HepG2 (cell line): ENCODE data around the gene HOXA5. TPM values are rescaled to one million over a fixed set of nuclear protein-coding genes. Genes with fewer than 3 reads are reported as not detected.
A peak's percentile ranks its signal among the peaks of the same experiment; 100 is the strongest.

ENCODE experiments used
- ATAC-seq: fragments of 200-7000 bp; cut with Tn5 transposase; 3 replicates; pipeline ENCODE4 v1.9.1; 2020; ENCODE audit warnings: mild to moderate bottlenecking, moderate library complexity
- BruUV-seq: library from RNA; stranded (reverse); fragments of 400-500 nt; replicated peaks from 2 replicates; lab custom pipeline; 2021; lab: Mats Ljungman, UMichigan
- CTCF ChIA-PET: fragments of 300-600 bp; formaldehyde crosslinking; extraction: SDS; loops from one replicate; lab custom pipeline; 2021; ENCODE audit warnings: low total read pairs, inconsistent platforms, low intra/inter-chr PET ratio; lab: Yijun Ruan, JAX
- POLR2A ChIA-PET: fragments of 350-600 bp; sonication (Branson Sonifier 250); formaldehyde crosslinking; loops from one replicate; lab custom pipeline; 2020; ENCODE audit warnings: antibody characterized with exemption, inconsistent platforms; lab: Yijun Ruan, JAX
- DNase-seq: peaks from one replicate; pipeline ENCODE4 v3.0.0-alpha.2; 2015; ENCODE audit warnings: low spot score
- FAIRE-seq: peaks from 3 replicates; lab custom pipeline; 2011; peaks lifted over from hg19 to GRCh38; lab: Jason Lieb, UNC
- H2AFZ ChIP-seq: one replicate; pipeline ENCODE4 v1.6.1; 2011; ENCODE audit warnings: low read length, inconsistent platforms
- H3K27ac ChIP-seq: fragments of 300-600 bp; 3 replicates; pipeline ENCODE4 v1.8.0; 2011; ENCODE audit warnings: mixed run types, mild to moderate bottlenecking, mixed read lengths, low read length, inconsistent platforms; ENCODE audit not compliant: insufficient read depth; ENCODE audit errors: extremely low read length
- H3K27me3 ChIP-seq, 2 experiments: fragments of 200-600 bp in 1 of 2; 2 replicates in 1 of 2; 3 replicates in 1 of 2; pipeline versions ENCODE4 v1.6.0 to v1.8.0; 2011; ENCODE audit warnings: low read length in 2 of 2, mild to moderate bottlenecking in 2 of 2, moderate library complexity in 2 of 2, inconsistent platforms in 1 of 2; ENCODE audit not compliant: insufficient read depth in 2 of 2, control insufficient read depth in 1 of 2
- H3K36me3 ChIP-seq, 2 experiments: fragments of 200-600 bp in 1 of 2; replicated peaks in 1 of 2; 2 replicates in 1 of 2; 3 replicates in 1 of 2; pipeline versions ENCODE4 v1.5.1 to v1.8.0; 2011; ENCODE audit warnings: low read length in 2 of 2, inconsistent platforms in 1 of 2; ENCODE audit not compliant: insufficient read depth in 2 of 2, control insufficient read depth in 1 of 2
- H3K4me1 ChIP-seq: 2 replicates; pipeline ENCODE4 v1.5.1; 2012; ENCODE audit warnings: low read length, inconsistent platforms; ENCODE audit not compliant: insufficient read depth
- H3K4me2 ChIP-seq: 2 replicates; pipeline ENCODE4 v1.6.0; 2011; ENCODE audit warnings: low read depth, low read length, inconsistent platforms
- H3K4me3 ChIP-seq, 3 experiments: fragments of 200-600 bp in 1 of 3; sonication (generic), shearing (Covaris generic) in 1 of 3; replicated peaks in 1 of 3; 2 replicates each; pipeline ENCODE4 v1.5.1; 2011 to 2016; ENCODE audit warnings: low read length in 3 of 3, inconsistent platforms in 2 of 3, low read depth in 2 of 3, mild to moderate bottlenecking in 2 of 3, control low read depth in 1 of 3, mixed read lengths in 1 of 3; ENCODE audit not compliant: insufficient read depth in 1 of 3
- H3K79me2 ChIP-seq: one replicate; pipeline ENCODE4 v1.6.1; 2011; ENCODE audit warnings: low read length, inconsistent platforms; ENCODE audit not compliant: insufficient read depth
- H3K9ac ChIP-seq: 2 replicates; pipeline ENCODE4 v1.6.0; 2011; ENCODE audit warnings: mild to moderate bottlenecking, low read depth, low read length, inconsistent platforms; ENCODE audit not compliant: insufficient read depth
- H3K9me3 ChIP-seq: 2 replicates; pipeline ENCODE4 v1.5.1; 2012; ENCODE audit warnings: mild to moderate bottlenecking, low read length
- H4K20me1 ChIP-seq: 2 replicates; pipeline ENCODE4 v1.6.0; 2011; ENCODE audit warnings: inconsistent platforms, mild to moderate bottlenecking, low read length, moderate library complexity; ENCODE audit not compliant: insufficient read depth
- CHCHD3 ChIP-seq: sonication (generic); formaldehyde crosslinking; IDR thresholded peaks from 2 replicates; pipeline ENCODE4 v1.8.0; 2022; ENCODE audit warnings: mild to moderate bottlenecking, missing genetic modification reagents, moderate library complexity
- HNRNPLL ChIP-seq: fragments of 200-400 bp; formaldehyde crosslinking; IDR thresholded peaks from 2 replicates; pipeline ENCODE4 v1.6.1; 2017; ENCODE audit warnings: mild to moderate bottlenecking, low read depth, low read length; ENCODE audit not compliant: poor library complexity, severe bottlenecking
- HOXA9 ChIP-seq: sonication (generic); formaldehyde crosslinking; IDR thresholded peaks from 2 replicates; pipeline ENCODE4 v1.8.1; 2022; ENCODE audit warnings: missing genetic modification reagents, mild to moderate bottlenecking, moderate library complexity, borderline replicate concordance
- JUND ChIP-seq: sonication (generic); formaldehyde crosslinking; IDR thresholded peaks from 2 replicates; pipeline ENCODE4 v1.8.0; 2022; ENCODE audit warnings: mild to moderate bottlenecking, missing genetic modification reagents
- ZNF777 ChIP-seq: sonication (generic); formaldehyde crosslinking; IDR thresholded peaks from 2 replicates; pipeline ENCODE4 v1.4.0; 2020; ENCODE audit warnings: missing genetic modification reagents
- ZNF841 ChIP-seq: sonication (generic); formaldehyde crosslinking; IDR thresholded peaks from 2 replicates; pipeline ENCODE4 v1.8.1; 2023; ENCODE audit warnings: missing genetic modification reagents, borderline replicate concordance
- WGBS: methylation state at CpG from one replicate; pipeline ENCODE4 v1.1.6; 2017; ENCODE audit warnings: low lambda C conversion rate; 5-methylcytosine and 5-hydroxymethylcytosine counted together
- in situ Hi-C: cut with HindIII; loops from 2 replicates; pipeline ENCODE4 v1.10.0; 2017; ENCODE audit warnings: low pct_unique_long_range_greater_than_20kb; ENCODE audit not compliant: extremely low pct_ligation_motif_present
- intact Hi-C: fragments of 100-400 bp; cut with micrococcal nuclease; formaldehyde crosslinking; loops from one replicate; pipeline ENCODE4 v1.10.0; 2022; ENCODE audit not compliant: unreplicated experiment
- polyA plus RNA-seq, 8 experiments: library from polyadenylated mRNA; depleted of rRNA in 3 of 8; stranded (reverse) in 7 of 8; unstranded in 1 of 8; fragments of >200 nt; fragmentation: Illumina TruSeq in 4 of 8; extraction: Trizol in 4 of 8; gene quantifications; 2 replicates each; pipeline versions ENCODE4 v1.2.1 to v1.2.3, GENCODE V29; 2011 to 2016; ENCODE audit warnings: low read depth in 4 of 8, missing spikeins in 1 of 8, mixed read lengths in 1 of 8; ENCODE audit not compliant: insufficient read depth in 1 of 8
- total RNA-seq, 5 experiments: library from RNA; depleted of rRNA; stranded (reverse); fragments of >200 nt; fragmentation: Illumina TruSeq; extraction: Trizol; gene quantifications; 2 replicates each; pipeline ENCODE4 v1.2.3, GENCODE V29; 2016; ENCODE audit warnings: low read depth in 1 of 5

The HOXA5 gene
- total and polyA plus RNA-seq, 2 of the 13 experiments (the other 11 are each of a cell fraction or from before 2014, with no cell fraction given) = 3.2 to 3.6 TPM

DNA sequence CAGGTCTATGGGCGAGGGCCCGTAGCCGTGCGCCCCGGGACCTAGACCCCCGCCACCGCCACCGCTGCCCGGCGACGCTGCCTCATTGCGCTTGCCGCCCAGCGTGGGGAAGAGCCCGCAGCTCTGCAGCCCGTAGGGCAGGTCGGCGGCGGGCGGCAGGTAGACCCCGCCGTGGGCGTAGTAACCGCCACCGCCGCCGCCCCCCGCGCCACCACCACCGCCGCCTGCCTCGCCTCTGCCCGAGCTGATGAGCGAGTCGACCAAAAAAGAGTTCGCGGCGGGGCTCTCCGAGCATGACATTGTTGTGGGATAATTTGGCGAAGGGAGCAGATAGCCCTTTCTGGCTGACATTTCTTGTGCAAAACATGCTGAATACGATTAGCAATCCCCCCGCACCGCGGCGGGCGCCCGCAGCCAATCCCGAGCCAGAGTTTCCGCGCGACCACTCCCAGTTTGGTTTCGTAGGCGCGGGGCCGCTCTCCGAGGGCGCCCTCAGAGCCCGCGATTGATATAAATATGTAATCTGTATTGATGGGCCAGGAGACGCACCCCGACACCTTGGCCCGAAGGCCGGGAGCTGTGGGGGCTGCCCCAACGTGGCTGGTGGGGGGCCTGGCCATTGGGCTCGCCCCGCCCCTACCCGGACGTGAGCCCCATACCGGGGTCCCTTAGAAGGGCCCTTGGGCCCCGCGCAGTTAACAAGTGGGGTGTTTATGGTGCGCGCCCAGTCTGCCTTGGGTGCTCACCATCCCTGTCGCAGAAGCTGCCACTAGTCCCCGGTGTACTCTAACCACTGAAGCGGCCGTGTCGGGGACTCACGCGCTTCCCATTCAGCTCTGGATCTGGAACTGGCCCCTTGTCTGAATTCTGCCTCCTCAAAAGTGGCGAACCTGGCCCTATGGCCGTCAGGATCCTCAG lies 30.7 kb upstream of the HOXA5 start, which contains the start of gene HOXA10 (continued):
- no peak for TF ChIP-seq CHCHD3 (CRISPR knock-in tag)

DNA sequence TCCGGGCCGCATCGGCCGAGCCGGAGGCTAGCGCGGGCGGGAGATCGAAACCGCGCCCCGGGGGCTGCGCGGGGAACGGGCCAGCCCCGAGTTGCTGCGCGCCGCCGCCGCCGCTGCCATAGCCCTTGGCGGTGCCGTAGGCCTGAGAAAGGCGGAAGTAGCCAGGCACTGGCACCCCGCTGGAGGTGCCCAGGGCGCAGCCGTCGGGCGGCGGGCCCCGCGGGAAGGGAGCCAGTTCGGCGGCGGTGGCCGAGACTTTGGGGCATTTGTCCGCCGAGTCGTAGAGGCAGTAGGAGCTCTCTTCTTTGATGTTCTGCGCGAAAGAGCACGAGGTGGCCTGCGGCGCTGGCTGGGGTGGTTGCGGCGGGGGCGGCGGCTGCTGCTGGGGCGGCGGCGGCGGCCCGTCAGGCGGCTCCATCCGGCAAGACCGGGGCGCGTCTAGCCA lies 30.1 kb upstream of the HOXA5 start:
- H3K4me3 ChIP-seq = peak overlapping the region; percentile 3 to 51 (median 16); a peak in 3 of 6 replicates

DNA sequence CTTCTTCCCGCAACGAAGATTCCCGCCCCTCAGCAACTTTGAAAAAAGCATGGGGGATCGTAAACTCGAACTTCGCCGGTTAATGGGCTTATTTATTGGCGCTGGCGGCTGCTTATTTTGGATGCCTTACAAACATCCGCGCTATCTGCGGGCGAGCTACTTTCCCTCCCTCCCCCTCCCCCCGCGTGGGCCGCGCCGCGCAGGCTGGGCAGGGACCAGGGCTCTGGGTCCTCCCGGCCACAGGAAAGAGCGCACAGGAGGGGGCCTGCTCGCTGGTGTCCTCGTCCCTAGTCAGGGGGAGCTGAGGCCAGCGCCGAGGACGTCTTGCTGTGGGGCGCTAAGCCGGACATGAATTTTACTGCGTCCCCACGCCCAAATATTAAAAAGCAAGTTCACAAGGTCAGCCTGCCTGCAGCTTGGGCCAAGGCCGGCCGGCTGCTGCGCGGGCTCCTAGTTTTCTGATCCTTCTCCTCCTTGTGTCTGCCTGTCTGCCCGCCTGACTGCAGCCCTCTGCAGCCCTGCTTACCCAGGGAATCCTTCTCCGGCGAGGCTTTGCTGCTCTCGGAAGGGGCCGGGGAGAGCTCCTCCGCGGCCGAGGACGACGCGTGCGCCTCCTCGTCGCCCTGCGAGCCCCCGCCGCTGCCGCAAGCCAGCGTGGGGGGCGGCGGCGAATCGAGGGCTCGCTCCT lies 29.5 kb upstream of the HOXA5 start:
- FAIRE-seq = no peak
- peak overlapping the region; percentile 16 to 51 (median 16); a peak in 4 of 6 replicates for H3K4me3 ChIP-seq
- peak; percentile 25 for ATAC-seq

More for the DNA sequence above, 30.1 kb upstream of the HOXA5 start:
- Histone ChIP-seq H3K79me2 (no peaks in the 10 kb centered on the region), H3K27me3 (peaks cover 0 to 68% of the 10 kb centered on the region in 2 experiments), H3K36me3 (no peaks in the 10 kb centered on the region), H3K4me1 (peaks cover 18% of the 10 kb centered on the region), H3K4me2 (peak overlapping the region; percentile 58), H2AFZ (no peak overlapping the region), H4K20me1 (no peaks in the 10 kb centered on the region), H3K27ac (no peak overlapping the region), H3K9ac (no peak overlapping the region), H3K9me3 (no peaks in the 10 kb centered on the region)
- no TSS peak for BruUV-seq
- intact Hi-C loops (no loop called here), in situ Hi-C loops (loop anchor here (25.0 kb wide), 1 partner anchor 1086 kb away; no protein-coding TSS in a partner anchor)
- CTCF ChIA-PET = no interaction called here
- no peak for FAIRE-seq
- DNase-seq = no peak
- ATAC-seq = peak; percentile 18; the same call in 2 of the 3 replicates
- POLR2A ChIA-PET = interaction anchor here (0.6 kb wide), 1 partner anchor 11 kb away, joined by 3 read pairs; the partner anchor contains the start of gene HOXA11
- no peak for TF ChIP-seq JUND (CRISPR knock-in tag)
- peak; percentile 79 for TF ChIP-seq ZNF777 (CRISPR knock-in tag)
- 74% methylated on average over 21 of the region's 59 CpGs for WGBS

More for the DNA sequence above, 29.5 kb upstream of the HOXA5 start:
- no peak overlapping the region for H3K27ac ChIP-seq
- in situ Hi-C loops (loop anchor here (25.0 kb wide), 1 partner anchor 1086 kb away; no protein-coding TSS in a partner anchor), intact Hi-C loops (no loop called here)
- no peaks in the 10 kb centered on the region for H4K20me1 ChIP-seq
- POLR2A ChIA-PET = no interaction called here
- H2AFZ ChIP-seq = no peak overlapping the region
- no peaks in the 10 kb centered on the region for H3K9me3 ChIP-seq
- no peak for TF ChIP-seq HOXA9
- peak; percentile 30 for TF ChIP-seq HNRNPLL
- TF ChIP-seq ZNF841 (CRISPR knock-in tag) = no peak
- peaks cover 18% of the 10 kb centered on the region for H3K4me1 ChIP-seq
- 57% methylated on average over 14 of the region's 58 CpGs for WGBS
- H3K79me2 ChIP-seq = no peaks in the 10 kb centered on the region
- no TSS peak for BruUV-seq
- H3K27me3 ChIP-seq = peaks cover 0 to 68% of the 10 kb centered on the region in 2 experiments
- H3K36me3 ChIP-seq = no peaks in the 10 kb centered on the region
- no peak for DNase-seq
- H3K9ac ChIP-seq = no peak overlapping the region
- H3K4me2 ChIP-seq = peak overlapping the region; percentile 58
- CTCF ChIA-PET = no interaction called here
